ENCODE measurements around the gene CAPN13. TPM values are rescaled to one million over a fixed set of nuclear protein-coding genes. Genes with fewer than 3 reads are reported as not detected.

The CAPN13 gene
- total RNA-seq, 1 experiment from 2014 or later: 5.7 TPM

DNA sequence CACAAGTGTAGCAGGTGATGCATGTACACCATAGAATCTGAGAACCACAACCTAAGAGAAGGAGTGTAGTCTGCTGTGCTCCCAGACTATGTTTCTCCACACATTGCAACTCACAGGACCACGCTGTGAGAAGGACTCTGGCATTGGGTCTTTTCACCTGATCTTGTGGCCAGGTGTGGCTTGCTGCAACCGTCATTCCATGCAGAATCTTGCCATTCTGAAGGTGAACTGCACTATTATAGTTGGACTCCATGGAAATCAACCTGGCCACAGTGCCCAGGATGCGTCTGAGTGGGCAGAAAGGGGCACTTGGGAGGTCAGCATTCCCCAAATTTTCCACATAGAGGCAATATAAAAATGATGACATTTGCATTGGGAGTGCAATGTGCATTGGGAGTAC is 122.2 kb downstream of the CAPN13 start:
- Histone ChIP-seq H3K4me2 (ENCODE audit: insufficient read depth, insufficient read length, low read length) (no peak overlapping the region), H3K9ac (ENCODE audit: extremely low read depth, insufficient read length, low read length) (no peak overlapping the region), H4K20me1 (ENCODE audit: control insufficient read depth, insufficient read depth, insufficient read length) (no peaks in the 10 kb centered on the region), H3K79me2 (ENCODE audit: insufficient read depth, low read length) (no peaks in the 10 kb centered on the region), H3K4ac (ENCODE audit: low read depth, low read length) (no peak overlapping the region), H3K27me3 (ENCODE audit: insufficient read depth, low read length) (no peaks in the 10 kb centered on the region; the same call in 1 of the 2 replicates), H3K4me1 (ENCODE audit: insufficient read depth, low read length) (no peaks in the 10 kb centered on the region), H2BK5ac (ENCODE audit: insufficient read length, low read length) (no peak overlapping the region), H3T11ph (ENCODE audit: low read length) (no peak overlapping the region), H4K91ac (ENCODE audit: insufficient read length, low read depth, low read length) (no peak overlapping the region), H4K8ac (replicated peaks; ENCODE audit: insufficient read length, low read depth, low read length) (no peak overlapping the region), H3K27ac (ENCODE audit: insufficient read length, low read depth, low read length) (no peak overlapping the region), H2BK12ac (ENCODE audit: insufficient read length, low read depth, low read length) (no peak overlapping the region), H3K56ac (ENCODE audit: insufficient read length, low read depth, low read length) (no peak overlapping the region), H3K23me2 (ENCODE audit: insufficient read length, low read depth, low read length, poor library complexity, severe bottlenecking) (no peaks in the 10 kb centered on the region), H2BK15ac (ENCODE audit: low read depth, low read length) (no peak overlapping the region), H3K9me3 (ENCODE audit: control insufficient read depth, low read depth, low read length) (no peaks in the 10 kb centered on the region), H3K23ac (ENCODE audit: insufficient read length, low read depth, low read length) (no peak overlapping the region), H3K14ac (ENCODE audit: insufficient read depth, low read length) (no peak overlapping the region), H2BK120ac (ENCODE audit: low read depth, low read length, poor library complexity, severe bottlenecking) (no peak overlapping the region), H3K79me1 (ENCODE audit: insufficient read depth, low read depth, low read length, poor library complexity, severe bottlenecking) (no peaks in the 10 kb centered on the region), H2BK20ac (ENCODE audit: low read depth, low read length, poor library complexity, severe bottlenecking) (no peak overlapping the region), H2AK5ac (ENCODE audit: insufficient read length, low read length) (no peak overlapping the region), H3K18ac (ENCODE audit: insufficient read length, low read depth, low read length) (no peak overlapping the region), H2AFZ (ENCODE audit: low read length) (no peak overlapping the region), H4K5ac (ENCODE audit: insufficient read length, low read depth, low read length) (no peak overlapping the region)
- Mint-ChIP-seq H3K4me1 (peaks cover 5% of the 10 kb centered on the region in 2 experiments; a peak in 3 of 4 replicates), H3K27me3 (ENCODE audit: low read depth) (no peaks in the 10 kb centered on the region; the same call in 1 of the 2 replicates), H3K4me3 (no peak overlapping the region), H3K9me3 (no peaks in the 10 kb centered on the region), H3K27ac (no peak overlapping the region), H3K36me3 (ENCODE audit: insufficient read depth in 1 of 3, low read depth in 3 of 3) (no peaks in the 10 kb centered on the region; a peak in 1 of 7 replicates)
- no CpG with 5 or more reads among the region's 3 CpGs for WGBS (ENCODE audit: extremely low coverage, insufficient read length, low lambda C conversion rate)
- TF ChIP-seq, protein P1, sequence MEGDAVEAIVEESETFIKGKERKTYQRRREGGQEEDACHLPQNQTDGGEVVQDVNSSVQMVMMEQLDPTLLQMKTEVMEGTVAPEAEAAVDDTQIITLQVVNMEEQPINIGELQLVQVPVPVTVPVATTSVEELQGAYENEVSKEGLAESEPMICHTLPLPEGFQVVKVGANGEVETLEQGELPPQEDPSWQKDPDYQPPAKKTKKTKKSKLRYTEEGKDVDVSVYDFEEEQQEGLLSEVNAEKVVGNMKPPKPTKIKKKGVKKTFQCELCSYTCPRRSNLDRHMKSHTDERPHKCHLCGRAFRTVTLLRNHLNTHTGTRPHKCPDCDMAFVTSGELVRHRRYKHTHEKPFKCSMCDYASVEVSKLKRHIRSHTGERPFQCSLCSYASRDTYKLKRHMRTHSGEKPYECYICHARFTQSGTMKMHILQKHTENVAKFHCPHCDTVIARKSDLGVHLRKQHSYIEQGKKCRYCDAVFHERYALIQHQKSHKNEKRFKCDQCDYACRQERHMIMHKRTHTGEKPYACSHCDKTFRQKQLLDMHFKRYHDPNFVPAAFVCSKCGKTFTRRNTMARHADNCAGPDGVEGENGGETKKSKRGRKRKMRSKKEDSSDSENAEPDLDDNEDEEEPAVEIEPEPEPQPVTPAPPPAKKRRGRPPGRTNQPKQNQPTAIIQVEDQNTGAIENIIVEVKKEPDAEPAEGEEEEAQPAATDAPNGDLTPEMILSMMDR (conservative IDR thresholded peaks at IDR 0.05): no peak
- no peak for DNase-seq
